K562 (cell line): ENCODE data around the gene CACNA1S. TPM values are rescaled to one million over a fixed set of nuclear protein-coding genes. Genes with fewer than 3 reads are reported as not detected.

Experiments used
- ATF1 ChIP-seq, 2 experiments: fragments of 450-650 bp in 1 of 2; IDR thresholded peaks; 2 replicates each; pipeline ENCODE4 v1.6.1; 2016; ENCODE audit warnings: missing compliant biosample characterization in 1 of 2, missing genetic modification characterization in 1 of 2
- KDM5B ChIP-seq: fragments of 200-600 bp; sonication (generic); IDR thresholded peaks from 2 replicates; pipeline ENCODE4 v1.6.1; 2012; ENCODE audit warnings: low read depth, mild to moderate bottlenecking, moderate library complexity, low read length, control low read depth, inconsistent platforms; ENCODE audit not compliant: insufficient replicate concordance
- KLF6 ChIP-seq: fragments of 250-450 bp; sonication (Bioruptor Pico); IDR thresholded peaks from 2 replicates; pipeline ENCODE4 v1.4.0; 2020; ENCODE audit warnings: mild to moderate bottlenecking, moderate library complexity, borderline replicate concordance
- NR4A1 ChIP-seq, 2 experiments: fragments of 250-450 bp in 1 of 2; fragments of 450-650 bp in 1 of 2; sonication (Bioruptor Pico) in 1 of 2; IDR thresholded peaks; 2 replicates each; pipeline versions ENCODE4 v1.4.0 to v1.6.1; 2016 to 2020; ENCODE audit warnings: mild to moderate bottlenecking in 2 of 2, missing compliant biosample characterization in 1 of 2, missing genetic modification characterization in 1 of 2, moderate library complexity in 1 of 2
- PTRF ChIP-seq: fragments of 450-650 bp; IDR thresholded peaks from 2 replicates; pipeline ENCODE4 v1.6.1; 2016; ENCODE audit warnings: mild to moderate bottlenecking, missing genetic modification characterization, missing compliant biosample characterization
- RB1 ChIP-seq: fragments of 450-650 bp; IDR thresholded peaks from 2 replicates; pipeline ENCODE4 v1.6.1; 2017; ENCODE audit warnings: low read depth, mild to moderate bottlenecking
- RBM25 ChIP-seq: fragments of 200-400 bp; formaldehyde crosslinking; IDR thresholded peaks from 2 replicates; pipeline ENCODE4 v1.6.1; 2018; ENCODE audit warnings: low read length, low read depth, moderate library complexity; ENCODE audit not compliant: severe bottlenecking
- RFX1 ChIP-seq: fragments of 450-650 bp; IDR thresholded peaks from 2 replicates; pipeline ENCODE4 v1.6.1; 2016; ENCODE audit warnings: mild to moderate bottlenecking, moderate library complexity
- SOX6 ChIP-seq: fragments of 450-650 bp; IDR thresholded peaks from 2 replicates; pipeline ENCODE4 v1.6.1; 2014; ENCODE audit warnings: mild to moderate bottlenecking
- TAF1 ChIP-seq: IDR thresholded peaks from 2 replicates; pipeline ENCODE4 v1.6.1; 2011; ENCODE audit warnings: mild to moderate bottlenecking, low read length, moderate library complexity; ENCODE audit not compliant: insufficient read depth, control insufficient read depth, severe bottlenecking; ENCODE audit errors: extremely low read depth
- ZNF395 ChIP-seq: fragments of 200-800 bp; sonication (Bioruptor generic); IDR thresholded peaks from 2 replicates; pipeline ENCODE4 v1.6.1; 2017; ENCODE audit warnings: missing genetic modification characterization, missing compliant biosample characterization
- ZNF766 ChIP-seq: fragments of 200-800 bp; sonication (Bioruptor generic); conservative IDR thresholded peaks from 2 replicates; pipeline ENCODE4 v1.6.1; 2016; ENCODE audit warnings: missing genetic modification characterization, missing compliant biosample characterization
- polyA plus RNA-seq, 8 experiments: library from polyadenylated mRNA; depleted of rRNA in 4 of 8; stranded (reverse) in 5 of 8; unstranded in 3 of 8; fragments of >200 nt; fragmentation: Nextera tagmentation in 2 of 8; fragmentation: Illumina TruSeq in 1 of 8; extraction: Ambion mirVana in 2 of 8; extraction: Trizol in 1 of 8; gene quantifications; 2 replicates each; pipeline versions ENCODE4 v1.2.1 to v1.2.3, GENCODE V29; 2011 to 2014; ENCODE audit warnings: inconsistent platforms in 1 of 8, missing spikeins in 1 of 8
- total RNA-seq, 7 experiments: library from RNA; depleted of rRNA in 6 of 7; stranded (reverse); fragments of >200 nt in 6 of 7; fragmentation: Illumina TruSeq in 2 of 7; extraction: Trizol in 2 of 7; gene quantifications; 2 replicates each; pipeline versions ENCODE4 v1.2.1 to v1.2.3, GENCODE V29; 2011 to 2021; ENCODE audit warnings: low replicate concordance in 1 of 7
- TF ChIP-seq, protein P1 (sequence below): sonication (generic); formaldehyde crosslinking; IDR thresholded peaks from 2 replicates; pipeline ENCODE4 v1.8.1; 2023; ENCODE audit warnings: missing genetic modification reagents, mild to moderate bottlenecking, borderline replicate concordance
- TF ChIP-seq, protein P2 (sequence below), 2 experiments: fragments of 450-650 bp in 1 of 2; sonication (generic) in 1 of 2; formaldehyde crosslinking in 1 of 2; IDR thresholded peaks in 1 of 2; conservative IDR thresholded peaks in 1 of 2; 2 replicates each; pipeline versions ENCODE4 v1.6.1 to v1.8.1; 2016 to 2023; ENCODE audit warnings: mild to moderate bottlenecking in 2 of 2, moderate library complexity in 2 of 2, inconsistent platforms in 1 of 2, missing genetic modification reagents in 1 of 2
- TF ChIP-seq, protein P3 (sequence below): fragments of 250-450 bp; sonication (Bioruptor Pico); IDR thresholded peaks from 2 replicates; pipeline ENCODE4 v1.4.0; 2020

The CACNA1S gene
- total and polyA plus RNA-seq, 9 of the 15 experiments (the other 6 are each of a cell fraction or from before 2014, with no cell fraction given): not detected

GRCh38 chr1:201154389-201155165, 42.4 kb upstream of the CACNA1S start, which contains the start of gene TMEM9 (continued):
- TF ChIP-seq NR4A1 (CRISPR knock-in tag; IDR thresholded peaks at IDR 0.05) (peak; percentile 61; the same call in 1 of the 2 replicates), NR4A1 (tag; IDR thresholded peaks at IDR 0.05) (peak; percentile 96), KDM5B (peak; percentile 28), RB1 (peak; percentile 80), KLF6 (CRISPR knock-in tag) (peak; percentile 28; the same call in 1 of the 2 replicates), ZNF766 (CRISPR knock-in tag) (peak; percentile 65; the same call in 1 of the 2 replicates), ATF1 (CRISPR knock-in tag; IDR thresholded peaks at IDR 0.05) (no peak), ATF1 (tag; IDR thresholded peaks at IDR 0.05) (peak; percentile 74), ZNF395 (CRISPR knock-in tag) (peak; percentile 65; the same call in 1 of the 2 replicates), RFX1 (peak; percentile 100), SOX6 (peak; percentile 43), TAF1 (peak; percentile 24), PTRF (peak; percentile 63; the same call in 1 of the 2 replicates), RBM25 (peak; percentile 60)
- TF ChIP-seq, protein P1, sequence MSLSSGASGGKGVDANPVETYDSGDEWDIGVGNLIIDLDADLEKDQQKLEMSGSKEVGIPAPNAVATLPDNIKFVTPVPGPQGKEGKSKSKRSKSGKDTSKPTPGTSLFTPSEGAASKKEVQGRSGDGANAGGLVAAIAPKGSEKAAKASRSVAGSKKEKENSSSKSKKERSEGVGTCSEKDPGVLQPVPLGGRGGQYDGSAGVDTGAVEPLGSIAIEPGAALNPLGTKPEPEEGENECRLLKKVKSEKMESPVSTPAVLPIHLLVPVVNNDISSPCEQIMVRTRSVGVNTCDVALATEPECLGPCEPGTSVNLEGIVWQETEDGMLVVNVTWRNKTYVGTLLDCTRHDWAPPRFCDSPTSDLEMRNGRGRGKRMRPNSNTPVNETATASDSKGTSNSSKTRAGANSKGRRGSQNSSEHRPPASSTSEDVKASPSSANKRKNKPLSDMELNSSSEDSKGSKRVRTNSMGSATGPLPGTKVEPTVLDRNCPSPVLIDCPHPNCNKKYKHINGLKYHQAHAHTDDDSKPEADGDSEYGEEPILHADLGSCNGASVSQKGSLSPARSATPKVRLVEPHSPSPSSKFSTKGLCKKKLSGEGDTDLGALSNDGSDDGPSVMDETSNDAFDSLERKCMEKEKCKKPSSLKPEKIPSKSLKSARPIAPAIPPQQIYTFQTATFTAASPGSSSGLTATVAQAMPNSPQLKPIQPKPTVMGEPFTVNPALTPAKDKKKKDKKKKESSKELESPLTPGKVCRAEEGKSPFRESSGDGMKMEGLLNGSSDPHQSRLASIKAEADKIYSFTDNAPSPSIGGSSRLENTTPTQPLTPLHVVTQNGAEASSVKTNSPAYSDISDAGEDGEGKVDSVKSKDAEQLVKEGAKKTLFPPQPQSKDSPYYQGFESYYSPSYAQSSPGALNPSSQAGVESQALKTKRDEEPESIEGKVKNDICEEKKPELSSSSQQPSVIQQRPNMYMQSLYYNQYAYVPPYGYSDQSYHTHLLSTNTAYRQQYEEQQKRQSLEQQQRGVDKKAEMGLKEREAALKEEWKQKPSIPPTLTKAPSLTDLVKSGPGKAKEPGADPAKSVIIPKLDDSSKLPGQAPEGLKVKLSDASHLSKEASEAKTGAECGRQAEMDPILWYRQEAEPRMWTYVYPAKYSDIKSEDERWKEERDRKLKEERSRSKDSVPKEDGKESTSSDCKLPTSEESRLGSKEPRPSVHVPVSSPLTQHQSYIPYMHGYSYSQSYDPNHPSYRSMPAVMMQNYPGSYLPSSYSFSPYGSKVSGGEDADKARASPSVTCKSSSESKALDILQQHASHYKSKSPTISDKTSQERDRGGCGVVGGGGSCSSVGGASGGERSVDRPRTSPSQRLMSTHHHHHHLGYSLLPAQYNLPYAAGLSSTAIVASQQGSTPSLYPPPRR (CRISPR knock-in tag): 0 out of 2 replicates have a peak, but pooled peaks have one; percentile 54
- TF ChIP-seq, protein P2, sequence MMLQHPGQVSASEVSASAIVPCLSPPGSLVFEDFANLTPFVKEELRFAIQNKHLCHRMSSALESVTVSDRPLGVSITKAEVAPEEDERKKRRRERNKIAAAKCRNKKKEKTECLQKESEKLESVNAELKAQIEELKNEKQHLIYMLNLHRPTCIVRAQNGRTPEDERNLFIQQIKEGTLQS (IDR thresholded peaks at IDR 0.05): peak; percentile 87
- TF ChIP-seq, protein P2 (CRISPR knock-in tag; conservative IDR thresholded peaks at IDR 0.05): peak; percentile 58
- TF ChIP-seq, protein P3, sequence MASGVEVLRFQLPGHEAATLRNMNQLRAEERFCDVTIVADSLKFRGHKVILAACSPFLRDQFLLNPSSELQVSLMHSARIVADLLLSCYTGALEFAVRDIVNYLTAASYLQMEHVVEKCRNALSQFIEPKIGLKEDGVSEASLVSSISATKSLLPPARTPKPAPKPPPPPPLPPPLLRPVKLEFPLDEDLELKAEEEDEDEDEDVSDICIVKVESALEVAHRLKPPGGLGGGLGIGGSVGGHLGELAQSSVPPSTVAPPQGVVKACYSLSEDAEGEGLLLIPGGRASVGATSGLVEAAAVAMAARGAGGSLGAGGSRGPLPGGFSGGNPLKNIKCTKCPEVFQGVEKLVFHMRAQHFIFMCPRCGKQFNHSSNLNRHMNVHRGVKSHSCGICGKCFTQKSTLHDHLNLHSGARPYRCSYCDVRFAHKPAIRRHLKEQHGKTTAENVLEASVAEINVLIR (CRISPR knock-in tag): no peak; the same call in 1 of the 2 replicates
